Activated CD4-positive, alpha-beta T cell treated with anti-CD3 and anti-CD28 coated beads, Interleukin-2, amount 10 ng/mL, durations not matched to agents 7 days and 5 days (primary cell): Measurements from ENCODE around the gene RABL2A. TPM values are rescaled to one million over a fixed set of nuclear protein-coding genes. Genes with fewer than 3 reads are reported as not detected.
A peak's percentile ranks its signal among the peaks of the same experiment; 100 is the strongest.
"Not testable (repeated sequence)": the region's sequence is repeated elsewhere in the genome, so short reads cannot be mapped to it uniquely, and the experiment has no call there.

Experiments
- CTCF ChIA-PET: fragments of 350-600 bp; sonication (Branson Sonifier 250); formaldehyde crosslinking; loops from one replicate; lab custom pipeline; 2021; ENCODE audit warnings: antibody characterized with exemption; lab: Charles Lee
- POLR2A ChIA-PET: fragments of 350-600 bp; sonication (Branson Sonifier 250); formaldehyde crosslinking; loops from one replicate; lab custom pipeline; 2021; ENCODE audit warnings: antibody characterized with exemption; lab: Charles Lee
- DNase-seq: peaks from one replicate; pipeline ENCODE4 v3.0.0-alpha.2; 2020
- H3K27ac Mint-ChIP-seq: one replicate; pipeline ENCODE4 v1.8.0; 2021; ENCODE audit warnings: mild to moderate bottlenecking, moderate library complexity, mixed read lengths
- H3K27me3 Mint-ChIP-seq: one replicate; pipeline ENCODE4 v1.8.0; 2021; ENCODE audit warnings: mixed read lengths
- H3K36me3 Mint-ChIP-seq: one replicate; pipeline ENCODE4 v1.8.0; 2021; ENCODE audit warnings: low read depth, mixed read lengths
- H3K4me1 Mint-ChIP-seq: one replicate; pipeline ENCODE4 v1.8.0; 2021; ENCODE audit warnings: mixed read lengths
- H3K4me3 Mint-ChIP-seq: one replicate; pipeline ENCODE4 v1.8.0; 2021; ENCODE audit warnings: mild to moderate bottlenecking, moderate library complexity, mixed read lengths
- H3K9me3 Mint-ChIP-seq: one replicate; pipeline ENCODE4 v1.8.0; 2021; ENCODE audit warnings: mixed read lengths
- total RNA-seq, 2 experiments: library from RNA; stranded (reverse); gene quantifications; one replicate each; pipeline ENCODE4 v1.2.3, GENCODE V29; 2021

Gene RABL2A
- total RNA-seq, 2 experiments from 2014 or later: 15.3 to 17.9 TPM

DNA sequence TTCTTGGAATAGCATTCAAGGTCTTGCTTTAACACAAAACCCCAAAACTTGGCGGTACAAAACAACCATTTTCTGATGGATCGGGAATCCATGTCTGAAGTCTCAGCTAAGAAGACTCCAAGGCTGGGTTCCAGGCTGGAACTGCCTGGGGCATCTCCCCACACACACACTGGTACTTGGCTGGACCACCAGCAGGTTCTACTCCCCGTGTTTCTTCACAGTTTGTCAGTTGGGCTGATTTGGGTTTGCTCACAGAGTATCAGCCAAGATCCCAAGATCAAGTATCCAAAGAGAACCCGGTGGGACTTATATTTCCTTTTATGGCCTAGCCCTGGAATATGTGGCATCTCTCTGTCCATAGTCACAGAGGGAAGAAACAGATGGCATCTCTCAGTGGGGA is 9.2 kb downstream of the RABL2A start:
- H3K36me3 Mint-ChIP-seq, CTCF ChIA-PET, DNase-seq, H3K9me3 Mint-ChIP-seq, H3K27ac Mint-ChIP-seq, POLR2A ChIA-PET, H3K4me3 Mint-ChIP-seq, H3K27me3 Mint-ChIP-seq, H3K4me1 Mint-ChIP-seq: not testable (repeated sequence)

DNA sequence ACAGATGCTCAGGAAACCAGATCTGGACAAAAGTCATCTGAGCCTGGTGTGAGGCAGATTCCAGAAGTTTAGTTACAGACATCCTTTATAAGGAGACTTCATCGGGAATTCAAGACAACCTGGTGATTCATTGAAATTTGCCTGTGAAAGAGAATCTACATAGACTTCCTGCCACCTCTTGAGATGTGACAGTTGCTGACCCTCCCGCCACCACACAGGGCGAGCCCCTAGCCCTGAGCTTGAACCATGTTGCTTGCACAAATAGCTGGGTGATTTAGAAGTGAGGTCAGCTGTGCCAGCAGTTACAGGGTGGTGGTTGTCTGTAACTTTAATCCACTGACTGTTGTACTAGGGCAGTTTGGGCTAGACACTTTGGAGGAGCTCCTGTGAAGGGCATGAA is 11.0 kb downstream of the RABL2A start:
- DNase-seq, H3K27ac Mint-ChIP-seq, H3K27me3 Mint-ChIP-seq, H3K4me1 Mint-ChIP-seq, H3K9me3 Mint-ChIP-seq, H3K36me3 Mint-ChIP-seq, CTCF ChIA-PET, POLR2A ChIA-PET, H3K4me3 Mint-ChIP-seq: not testable (repeated sequence)

- H3K36me3 Mint-ChIP-seq, CTCF ChIA-PET, H3K27ac Mint-ChIP-seq, POLR2A ChIA-PET, DNase-seq, H3K4me1 Mint-ChIP-seq, H3K4me3 Mint-ChIP-seq, H3K9me3 Mint-ChIP-seq, H3K27me3 Mint-ChIP-seq: not testable (repeated sequence)
Measured at GRCh38 chr2:113646217-113646616, 19.2 kb downstream of the RABL2A start.

DNA sequence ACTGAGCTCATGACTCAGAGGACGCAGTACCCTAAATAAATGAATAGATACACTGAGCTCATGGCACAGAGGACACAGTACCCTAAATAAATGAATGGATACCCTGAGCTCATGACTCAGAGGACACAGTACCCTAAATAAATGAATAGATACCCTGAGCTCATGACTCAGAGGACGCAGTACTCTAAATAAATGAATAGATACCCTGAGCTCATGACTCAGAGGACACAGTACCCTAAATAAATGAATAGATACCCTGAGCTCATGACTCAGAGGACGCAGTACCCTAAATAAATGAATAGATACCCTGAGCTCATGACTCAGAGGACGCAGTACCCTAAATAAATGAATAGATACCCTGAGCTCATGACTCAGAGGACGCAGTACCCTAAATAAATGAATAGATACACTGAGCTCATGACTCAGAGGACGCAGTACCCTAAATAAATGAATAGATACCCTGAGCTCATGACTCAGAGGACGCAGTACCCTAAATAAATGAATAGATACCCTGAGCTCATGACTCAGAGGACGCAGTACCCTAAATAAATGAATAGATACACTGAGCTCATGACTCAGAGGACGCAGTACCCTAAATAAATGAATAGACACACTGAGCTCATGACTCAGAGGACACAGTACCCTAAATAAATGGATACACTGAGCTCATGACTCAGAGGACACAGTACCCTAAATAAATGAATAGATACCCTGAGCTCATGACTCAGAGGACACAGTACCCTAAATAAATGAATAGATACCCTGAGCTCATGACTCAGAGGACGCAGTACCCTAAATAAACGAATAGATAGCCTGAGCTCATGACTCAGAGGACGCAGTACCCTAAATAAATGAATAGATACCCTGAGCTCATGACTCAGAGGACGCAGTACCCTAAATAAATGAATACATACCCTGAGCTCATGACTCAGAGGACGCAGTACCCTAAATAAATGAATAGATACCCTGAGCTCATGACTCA is 24.1 kb downstream of the RABL2A start:
- H3K4me3 Mint-ChIP-seq, CTCF ChIA-PET, H3K36me3 Mint-ChIP-seq, H3K27me3 Mint-ChIP-seq, POLR2A ChIA-PET, H3K4me1 Mint-ChIP-seq, H3K27ac Mint-ChIP-seq, DNase-seq, H3K9me3 Mint-ChIP-seq: not testable (repeated sequence)

DNA sequence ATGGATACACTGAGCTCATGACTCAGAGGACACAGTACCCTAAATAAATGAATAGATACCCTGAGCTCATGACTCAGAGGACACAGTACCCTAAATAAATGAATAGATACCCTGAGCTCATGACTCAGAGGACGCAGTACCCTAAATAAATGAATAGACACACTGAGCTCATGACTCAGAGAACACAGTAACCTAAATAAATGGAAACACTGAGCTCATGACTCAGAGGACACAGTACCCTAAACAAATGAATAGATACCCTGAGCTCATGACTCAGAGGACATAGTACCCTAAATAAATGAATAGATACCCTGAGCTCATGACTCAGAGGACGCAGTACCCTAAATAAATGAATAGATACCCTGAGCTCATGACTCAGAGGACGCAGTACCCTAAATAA is 25.5 kb downstream of the RABL2A start:
- H3K27ac Mint-ChIP-seq, H3K27me3 Mint-ChIP-seq, POLR2A ChIA-PET: not testable (repeated sequence)

GRCh38 chr2:113656031-113656624 is 29.1 kb downstream of the RABL2A start:
- POLR2A ChIA-PET, H3K27me3 Mint-ChIP-seq, H3K9me3 Mint-ChIP-seq, CTCF ChIA-PET, H3K4me1 Mint-ChIP-seq, DNase-seq, H3K36me3 Mint-ChIP-seq: not testable (repeated sequence)
- Mint-ChIP-seq H3K4me3 (peak overlapping the region; percentile 47), H3K27ac (peak overlapping the region; percentile 65)

More for the DNA sequence above, 25.5 kb downstream of the RABL2A start:
- H3K9me3 Mint-ChIP-seq, DNase-seq, H3K36me3 Mint-ChIP-seq, H3K4me3 Mint-ChIP-seq, CTCF ChIA-PET, H3K4me1 Mint-ChIP-seq: not testable (repeated sequence)

DNA sequence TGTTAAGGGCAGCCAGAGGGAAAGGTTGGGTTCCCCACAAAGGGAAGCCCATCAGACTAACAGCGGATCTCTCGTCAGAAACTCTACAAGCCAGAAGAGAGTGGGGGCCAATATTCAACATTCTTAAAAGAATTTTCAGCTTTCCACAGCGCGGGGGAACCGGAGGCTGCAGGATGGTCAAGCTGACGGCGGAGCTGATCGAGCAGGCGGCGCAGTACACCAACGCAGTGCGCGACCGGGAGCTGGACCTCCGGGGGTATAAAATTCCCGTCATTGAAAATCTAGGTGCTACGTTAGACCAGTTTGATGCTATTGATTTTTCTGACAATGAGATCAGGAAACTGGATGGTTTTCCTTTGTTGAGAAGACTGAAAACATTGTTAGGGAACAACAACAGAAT is 30.7 kb downstream of the RABL2A start:
- DNase-seq, CTCF ChIA-PET, POLR2A ChIA-PET, H3K4me1 Mint-ChIP-seq, H3K36me3 Mint-ChIP-seq, H3K4me3 Mint-ChIP-seq, H3K9me3 Mint-ChIP-seq, H3K27me3 Mint-ChIP-seq, H3K27ac Mint-ChIP-seq: not testable (repeated sequence)

DNA sequence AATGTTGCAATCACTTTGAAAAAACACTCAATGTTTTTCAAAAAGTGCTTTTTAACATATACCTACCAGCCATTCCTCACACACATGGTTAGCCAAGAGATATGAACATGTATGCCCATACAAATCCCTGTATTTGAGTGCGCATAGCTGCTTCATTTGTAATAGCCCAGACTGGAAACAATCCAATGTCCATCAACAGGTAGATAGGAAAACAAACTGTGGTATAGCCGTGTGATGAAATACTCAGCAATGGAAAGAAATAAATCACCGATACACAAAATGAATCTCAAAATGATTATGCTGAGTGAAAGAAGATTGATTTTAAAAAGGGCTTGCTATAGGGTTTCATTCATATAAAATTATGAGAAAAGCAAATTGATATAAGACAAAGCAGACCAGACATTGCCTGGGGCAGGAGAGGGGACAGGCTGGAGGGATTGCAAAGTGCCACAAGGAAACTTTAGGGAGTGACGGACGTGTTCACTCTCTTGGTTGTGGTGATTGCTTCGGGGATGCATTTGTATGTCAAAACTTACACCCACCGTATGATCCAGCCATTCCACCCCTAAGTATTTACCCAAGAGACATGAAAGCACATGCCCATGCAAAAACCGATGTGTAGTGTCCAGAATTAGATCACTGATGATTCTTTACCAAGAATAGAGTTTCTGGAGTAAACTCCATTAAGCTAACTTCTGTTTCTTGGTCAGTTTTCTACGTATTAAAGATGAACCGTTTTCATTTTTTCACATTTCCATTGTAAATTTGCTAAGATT is 36.4 kb downstream of the RABL2A start:
- H3K27ac Mint-ChIP-seq, CTCF ChIA-PET, H3K4me1 Mint-ChIP-seq, POLR2A ChIA-PET, H3K9me3 Mint-ChIP-seq, H3K4me3 Mint-ChIP-seq, H3K36me3 Mint-ChIP-seq, H3K27me3 Mint-ChIP-seq, DNase-seq: not testable (repeated sequence)

- H3K36me3 Mint-ChIP-seq, H3K9me3 Mint-ChIP-seq, POLR2A ChIA-PET: not testable (repeated sequence)
Measured at GRCh38 chr2:113664761-113665533, 37.9 kb downstream of the RABL2A start.

DNA sequence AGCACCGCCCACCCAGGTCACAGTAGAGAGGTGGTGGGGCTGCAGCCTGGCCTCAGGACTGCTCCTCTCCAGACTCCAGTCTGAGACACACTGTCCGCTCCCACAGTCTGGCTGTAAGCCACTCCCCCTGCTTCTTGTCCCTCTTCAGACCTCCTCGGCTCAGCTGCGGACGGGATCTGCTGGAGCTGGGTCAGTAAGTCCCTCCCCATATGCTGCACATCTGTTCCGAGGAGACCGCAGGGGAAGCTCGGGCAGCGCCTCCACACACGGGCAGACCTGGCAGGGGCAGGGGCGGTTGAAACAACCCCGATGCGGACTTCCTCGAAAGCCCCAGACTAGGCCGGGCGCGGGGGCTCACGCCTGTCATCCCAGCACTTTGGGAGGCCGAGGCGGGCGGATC is 41.9 kb downstream of the RABL2A start:
- DNase-seq, H3K4me3 Mint-ChIP-seq, H3K4me1 Mint-ChIP-seq, H3K27ac Mint-ChIP-seq, CTCF ChIA-PET, H3K36me3 Mint-ChIP-seq, H3K27me3 Mint-ChIP-seq, POLR2A ChIA-PET, H3K9me3 Mint-ChIP-seq: not testable (repeated sequence)

More at GRCh38 chr2:113664761-113665533, 37.9 kb downstream of the RABL2A start:
- H3K27me3 Mint-ChIP-seq, H3K4me1 Mint-ChIP-seq, H3K27ac Mint-ChIP-seq, CTCF ChIA-PET, DNase-seq, H3K4me3 Mint-ChIP-seq: not testable (repeated sequence)

DNA sequence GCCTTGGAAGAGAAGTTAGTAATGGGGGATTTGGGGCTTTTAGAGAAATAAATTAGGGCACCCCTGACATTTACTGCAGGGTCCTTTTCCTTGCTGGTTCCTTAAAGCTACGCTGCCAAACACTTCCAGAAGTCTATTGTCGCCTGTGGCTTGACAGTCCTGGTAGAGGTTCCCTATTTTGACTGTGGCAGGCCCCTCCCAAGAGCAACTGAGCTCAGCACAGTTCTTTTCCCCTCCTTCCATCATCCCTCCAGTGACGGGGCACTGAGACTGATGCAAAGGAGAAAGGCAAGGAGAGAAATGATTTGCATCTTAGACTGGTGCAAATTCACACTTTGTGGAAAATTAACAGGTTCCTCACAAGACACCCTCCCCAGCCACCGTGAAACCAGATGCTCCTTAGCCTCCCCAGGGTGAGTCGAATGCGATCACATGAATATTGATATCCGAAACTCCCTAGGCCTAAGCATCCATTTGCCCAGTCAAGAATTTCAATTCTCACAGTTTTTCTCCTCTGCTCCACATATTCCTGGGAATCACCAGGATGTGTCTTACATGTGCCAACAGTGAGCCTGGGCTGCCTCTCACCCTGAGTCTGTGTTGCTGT is 45.4 kb downstream of the RABL2A start:
- CTCF ChIA-PET: no interaction called here
- H3K9me3 Mint-ChIP-seq: no peaks in the 10 kb centered on the region
- H3K4me3 Mint-ChIP-seq: no peak overlapping the region
- POLR2A ChIA-PET: no interaction called here
- no peaks in the 10 kb centered on the region for H3K36me3 Mint-ChIP-seq
- no peaks in the 10 kb centered on the region for H3K27me3 Mint-ChIP-seq
- H3K4me1 Mint-ChIP-seq: no peaks in the 10 kb centered on the region
- H3K27ac Mint-ChIP-seq: no peak overlapping the region
- DNase-seq: no peak

DNA sequence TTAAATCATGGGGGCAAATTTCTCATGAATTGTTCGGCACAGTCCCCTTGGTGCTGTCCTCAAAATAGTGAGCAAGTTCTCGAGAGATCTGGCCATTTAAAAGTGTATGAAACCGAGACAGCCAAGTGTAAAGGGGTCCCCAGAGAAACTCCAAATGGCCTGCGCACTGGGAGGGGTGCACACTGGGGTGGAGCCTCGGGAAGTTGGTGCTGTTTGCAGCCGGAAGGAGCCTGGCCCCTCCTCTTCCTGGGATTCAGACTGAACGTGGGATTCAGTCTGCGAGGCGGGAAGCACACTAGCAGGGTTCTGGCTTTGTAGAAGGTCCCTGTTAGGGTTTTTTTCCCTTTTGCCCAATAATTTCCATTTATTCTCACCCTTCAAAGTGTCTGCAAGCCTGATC is 48.8 kb downstream of the RABL2A start:
- no peak overlapping the region for H3K4me3 Mint-ChIP-seq
- no peak overlapping the region for H3K27ac Mint-ChIP-seq
- no peak for DNase-seq
- no peaks in the 10 kb centered on the region for H3K4me1 Mint-ChIP-seq
- ChIA-PET CTCF (interaction anchor here (0.6 kb wide), 1 partner anchor 12 kb away, joined by 3 read pairs; no protein-coding TSS in a partner anchor), POLR2A (no interaction called here)
- no peaks in the 10 kb centered on the region for H3K27me3 Mint-ChIP-seq
- H3K9me3 Mint-ChIP-seq: no peaks in the 10 kb centered on the region
- H3K36me3 Mint-ChIP-seq: no peaks in the 10 kb centered on the region
